ENCODE data around the gene CDK5R1. TPM values are rescaled to one million over a fixed set of nuclear protein-coding genes. Genes with fewer than 3 reads are reported as not detected.

CDK5R1 gene
- total RNA-seq, 1 experiment from 2014 or later, result 9.9 TPM

GRCh38 chr17:32453370-32453769 is 33.4 kb upstream of the CDK5R1 start (continued):
- TF ChIP-seq PREB (CRISPR knock-in tag; IDR thresholded peaks at IDR 0.05; ENCODE audit: borderline replicate concordance) (no peak), AR (CRISPR knock-in tag; IDR thresholded peaks at IDR 0.05) (no peak), IRF2 (CRISPR knock-in tag; IDR thresholded peaks at IDR 0.05; ENCODE audit: borderline replicate concordance, low read depth) (no peak), MYBL2 (CRISPR knock-in tag; IDR thresholded peaks at IDR 0.05) (no peak), ELF4 (CRISPR knock-in tag; IDR thresholded peaks at IDR 0.05; ENCODE audit: low read depth) (no peak), ZNF416 (CRISPR knock-in tag; IDR thresholded peaks at IDR 0.05) (no peak), ZNF263 (CRISPR knock-in tag; IDR thresholded peaks at IDR 0.05; ENCODE audit: low read depth) (no peak), FOXP4 (CRISPR knock-in tag; IDR thresholded peaks at IDR 0.05) (no peak), CDX4 (CRISPR knock-in tag; IDR thresholded peaks at IDR 0.05; ENCODE audit: borderline replicate concordance) (no peak), E2F5 (CRISPR knock-in tag; IDR thresholded peaks at IDR 0.05) (no peak), SP1 (CRISPR knock-in tag; conservative IDR thresholded peaks at IDR 0.05) (no peak)

GRCh38 chr17:32458371-32458770 is 28.4 kb upstream of the CDK5R1 start:
- ChIA-PET POLR2A (no interaction called here), CTCF (no interaction called here)
- Mint-ChIP-seq H3K27ac (no peak overlapping the region), H3K4me3 (no peak overlapping the region), H3K9me3 (peaks cover 5% of the 10 kb centered on the region; the same call in 1 of the 2 replicates), H3K27me3 (ENCODE audit: low read depth) (no peaks in the 10 kb centered on the region), H3K36me3 (peaks cover 75% of the 10 kb centered on the region), H3K4me1 (no peaks in the 10 kb centered on the region)
- ATAC-seq (no peak), DNase-seq (ENCODE audit: low spot score) (no peak)
- TF ChIP-seq E2F5 (CRISPR knock-in tag; IDR thresholded peaks at IDR 0.05) (no peak), GABPB1 (CRISPR knock-in tag; IDR thresholded peaks at IDR 0.05) (no peak), RELA (CRISPR knock-in tag; IDR thresholded peaks at IDR 0.05; ENCODE audit: borderline replicate concordance) (no peak), JUN (CRISPR knock-in tag; IDR thresholded peaks at IDR 0.05) (no peak)

GRCh38 chr17:32460054-32460453 is 26.7 kb upstream of the CDK5R1 start:
- Mint-ChIP-seq H3K36me3 (peaks cover 71% of the 10 kb centered on the region), H3K4me3 (no peak overlapping the region), H3K9me3 (peaks cover 2% of the 10 kb centered on the region; the same call in 1 of the 2 replicates), H3K27ac (no peak overlapping the region), H3K27me3 (ENCODE audit: low read depth) (no peaks in the 10 kb centered on the region), H3K4me1 (no peaks in the 10 kb centered on the region)
- DNase-seq (ENCODE audit: low spot score) (no peak), ATAC-seq (no peak)
- ChIA-PET POLR2A (interaction anchor here (0.6 kb wide), 1 partner anchor 1018 kb away, joined by 3 read pairs; no protein-coding TSS in a partner anchor), CTCF (interaction anchor here (0.6 to 3.6 kb wide), 3 partner anchors 16 to 86 kb away, joined by 3 to 20 read pairs (median 4); partner anchors contain the start of gene PSMD11)
- TF ChIP-seq ZNF121 (CRISPR knock-in tag; IDR thresholded peaks at IDR 0.05) (peak; percentile 11; the same call in 1 of the 2 replicates), NR1H2 (CRISPR knock-in tag; IDR thresholded peaks at IDR 0.05) (no peak)
